AG10803 (cell line): ENCODE measurements around the gene RAB4A.

Experiments used
- DNase-seq: peaks from one replicate; pipeline ENCODE4 v3.0.0; 2010; ENCODE audit warnings: low read depth
- H3K4me3 ChIP-seq: 2 replicates; pipeline ENCODE4 v1.5.1; 2011; ENCODE audit warnings: mild to moderate bottlenecking, low read length, control low read depth
- CTCF ChIP-seq: conservative IDR thresholded peaks from 2 replicates; pipeline ENCODE4 v1.5.1; 2011; ENCODE audit warnings: mild to moderate bottlenecking, low read length, control low read depth, inconsistent platforms

RAB4A gene

GRCh38 chr1:229280921-229281320 lies 10.0 kb downstream of the RAB4A start:
- H3K4me3 ChIP-seq = no peak overlapping the region
- DNase-seq = no peak
- no peak for TF ChIP-seq CTCF

- DNase-seq = no peak
- no peak for TF ChIP-seq CTCF
- H3K4me3 ChIP-seq = no peak overlapping the region
Measured at GRCh38 chr1:229281339-229281926, 10.5 kb downstream of the RAB4A start.

GRCh38 chr1:229282295-229282823 lies 11.4 kb downstream of the RAB4A start:
- no peak for TF ChIP-seq CTCF
- H3K4me3 ChIP-seq = no peak overlapping the region
- DNase-seq = no peak

- no peak overlapping the region for H3K4me3 ChIP-seq
- no peak for DNase-seq
Measured at GRCh38 chr1:229283183-229283611, 12.3 kb downstream of the RAB4A start.

GRCh38 chr1:229284887-229285286 lies 14.0 kb downstream of the RAB4A start:
- no peak for DNase-seq
- no peak for TF ChIP-seq CTCF
- H3K4me3 ChIP-seq = no peak overlapping the region

More at GRCh38 chr1:229283183-229283611, 12.3 kb downstream of the RAB4A start:
- TF ChIP-seq CTCF = no peak

- no peak overlapping the region for H3K4me3 ChIP-seq
- no peak for TF ChIP-seq CTCF
- no peak for DNase-seq
Measured at GRCh38 chr1:229285440-229285839, 14.5 kb downstream of the RAB4A start.

GRCh38 chr1:229286099-229286766 lies 15.3 kb downstream of the RAB4A start:
- no peak for TF ChIP-seq CTCF
- no peak for DNase-seq
- H3K4me3 ChIP-seq = no peak overlapping the region
